GM08714 (cell line): Measurements from ENCODE around the gene ATP5F1A.

ENCODE experiments used
- H3K4me3 ChIP-seq: fragments of 200-500 bp; sonication (Bioruptor generic); 2 replicates; pipeline ENCODE4 v1.5.1; 2014; ENCODE audit warnings: mild to moderate bottlenecking, low read length, inconsistent platforms
- ZNF274 ChIP-seq: IDR thresholded peaks from 2 replicates; pipeline ENCODE4 v1.6.1; 2012; ENCODE audit warnings: mild to moderate bottlenecking, low read depth, low read length

Gene ATP5F1A

GRCh38 chr18:46046126-46046525 is 52.0 kb downstream of the ATP5F1A start:
- H3K4me3 ChIP-seq: no peak overlapping the region
- TF ChIP-seq ZNF274: no peak

DNA sequence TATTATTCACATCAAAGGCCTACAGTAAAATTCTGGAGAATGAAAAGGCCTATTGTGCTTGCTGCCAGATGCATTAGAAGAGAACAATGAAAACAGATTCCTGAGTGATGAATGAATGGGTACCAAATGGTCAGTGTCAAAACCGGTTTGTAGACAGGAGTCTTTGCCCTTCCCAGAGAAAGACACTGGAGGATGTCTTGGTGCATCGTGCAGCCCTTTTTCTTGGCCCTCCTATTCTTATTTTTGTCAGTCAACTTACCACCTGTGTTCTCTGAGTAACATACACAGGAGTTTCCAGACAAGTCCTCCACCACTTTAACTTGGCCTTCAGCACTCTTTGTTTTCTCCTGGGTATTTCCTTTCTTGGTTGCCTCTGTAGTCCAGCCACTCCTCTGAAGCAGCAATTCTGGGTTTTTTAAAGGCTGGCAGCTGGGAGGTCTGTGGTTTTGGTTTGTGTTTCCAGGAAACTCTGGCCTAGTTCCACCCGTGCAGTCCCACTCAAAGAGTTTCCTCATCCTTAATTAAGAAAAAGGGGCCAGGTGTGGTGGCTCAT is 55.4 kb downstream of the ATP5F1A start:
- TF ChIP-seq ZNF274: no peak
- H3K4me3 ChIP-seq: no peak overlapping the region

- no peak overlapping the region for H3K4me3 ChIP-seq
- TF ChIP-seq ZNF274: no peak
These were observed 57.4 kb downstream of the ATP5F1A start for GRCh38 chr18:46040747-46041104.

GRCh38 chr18:46040033-46040746 is 57.9 kb downstream of the ATP5F1A start:
- H3K4me3 ChIP-seq: no peak overlapping the region
- TF ChIP-seq ZNF274: no peak

DNA sequence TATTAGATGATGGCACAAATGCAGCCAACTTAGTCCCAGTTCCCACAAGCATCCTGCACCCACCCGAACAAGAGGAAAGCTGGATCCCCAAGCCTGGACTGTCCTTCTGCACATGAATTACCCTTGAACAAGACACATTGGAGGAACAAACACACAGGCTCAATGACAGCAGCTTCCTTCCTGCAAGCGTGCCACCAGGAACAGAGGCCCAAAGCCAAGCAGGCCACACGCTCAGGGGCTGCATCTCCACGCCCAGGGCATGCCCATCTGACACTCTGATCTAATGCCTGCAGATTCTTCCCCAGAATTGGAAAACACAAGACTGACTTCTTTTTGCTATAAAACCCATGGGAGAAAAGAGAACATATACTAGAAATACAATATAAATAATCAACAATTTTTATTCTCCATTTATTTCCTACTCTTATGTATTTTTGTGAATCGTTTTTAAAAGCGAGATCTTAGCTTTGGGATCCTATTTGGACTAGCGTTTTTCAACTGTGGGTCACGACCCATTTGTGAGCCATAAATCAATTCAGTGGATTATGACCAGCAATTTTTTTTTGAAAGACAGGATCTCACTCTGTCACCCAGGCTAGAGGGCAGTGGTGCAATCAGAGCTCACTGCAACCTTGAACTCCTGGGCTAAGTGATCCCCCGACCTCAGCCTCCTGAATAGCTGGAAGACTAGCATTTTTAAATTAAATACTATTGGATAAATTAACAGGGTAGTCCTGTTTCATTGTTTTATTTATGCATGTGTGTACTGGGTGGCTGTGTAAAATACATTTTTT is 60.4 kb downstream of the ATP5F1A start:
- no peak overlapping the region for H3K4me3 ChIP-seq
- no peak for TF ChIP-seq ZNF274

DNA sequence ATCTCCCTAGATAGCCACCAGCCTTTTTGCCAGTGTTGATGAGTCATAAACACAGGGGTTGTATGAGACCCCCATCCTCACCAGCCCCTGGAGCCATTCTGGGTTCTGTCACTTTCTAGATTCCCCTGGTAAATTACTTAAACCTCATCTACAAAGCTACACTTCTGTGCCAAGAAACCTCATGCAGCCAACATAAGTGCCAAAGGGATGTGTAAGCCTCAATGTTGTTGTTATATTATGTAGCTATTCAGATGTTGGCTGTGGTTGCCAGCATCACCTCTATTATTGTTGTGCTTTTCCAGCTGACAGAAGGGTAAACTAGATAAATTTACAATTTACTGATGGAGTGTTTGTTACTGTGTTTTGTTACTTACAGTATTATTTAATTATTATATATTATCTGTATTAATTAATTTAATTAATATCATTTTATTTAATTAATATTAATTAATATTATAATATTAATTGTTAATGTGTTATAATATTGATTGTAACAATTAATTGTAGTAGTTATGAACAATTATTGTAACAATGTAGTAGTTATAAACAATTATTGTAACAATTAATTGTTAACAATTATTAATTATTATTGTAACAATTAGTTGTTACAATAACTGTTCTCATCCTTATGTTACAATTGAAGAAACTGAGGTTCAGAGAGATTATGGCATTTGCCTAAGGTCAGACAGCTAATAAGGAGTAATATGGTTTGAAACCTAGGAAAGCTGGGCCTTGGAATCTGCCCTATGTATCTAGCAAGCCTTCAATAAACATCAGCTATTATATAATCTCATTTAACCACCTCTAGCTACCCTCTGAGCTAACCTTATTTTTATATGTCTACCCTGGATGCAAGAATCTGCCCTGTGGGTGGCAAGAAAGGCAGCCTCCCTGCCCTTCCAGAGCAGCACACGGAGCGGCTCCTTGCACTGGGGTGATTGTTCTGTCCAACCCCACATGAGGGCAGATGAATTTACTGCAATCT is 62.1 kb downstream of the ATP5F1A start:
- no peak overlapping the region for H3K4me3 ChIP-seq
- TF ChIP-seq ZNF274: no peak

- no peak overlapping the region for H3K4me3 ChIP-seq
- no peak for TF ChIP-seq ZNF274
These were observed 63.9 kb downstream of the ATP5F1A start for GRCh38 chr18:46034230-46034629.

GRCh38 chr18:46031741-46032140 is 66.4 kb downstream of the ATP5F1A start:
- no peak overlapping the region for H3K4me3 ChIP-seq
- no peak for TF ChIP-seq ZNF274
